H1 (cell line): ENCODE data around the gene DUSP7.

Experiments
- BCL11A ChIP-seq, 2 experiments: IDR thresholded peaks; one replicate each; pipeline ENCODE4 v1.6.1; 2011; ENCODE audit warnings: low read depth in 2 of 2, low read length in 2 of 2, mild to moderate bottlenecking in 2 of 2
- EZH2 ChIP-seq: fragments of 200-600 bp; sonication (generic); IDR thresholded peaks from 2 replicates; pipeline ENCODE4 v1.7.1; 2012; ENCODE audit warnings: low read depth, mild to moderate bottlenecking, moderate library complexity, low read length, inconsistent platforms; ENCODE audit not compliant: severe bottlenecking
- RBBP5 ChIP-seq: IDR thresholded peaks from 2 replicates; pipeline ENCODE4 v1.7.1; 2012; ENCODE audit warnings: low read depth, mild to moderate bottlenecking, inconsistent platforms, low read length, moderate library complexity, borderline replicate concordance
- TBP ChIP-seq: IDR thresholded peaks from 2 replicates; pipeline ENCODE4 v1.6.1; 2011; ENCODE audit warnings: low read depth, low read length, improper control_type of control experiment

DNA sequence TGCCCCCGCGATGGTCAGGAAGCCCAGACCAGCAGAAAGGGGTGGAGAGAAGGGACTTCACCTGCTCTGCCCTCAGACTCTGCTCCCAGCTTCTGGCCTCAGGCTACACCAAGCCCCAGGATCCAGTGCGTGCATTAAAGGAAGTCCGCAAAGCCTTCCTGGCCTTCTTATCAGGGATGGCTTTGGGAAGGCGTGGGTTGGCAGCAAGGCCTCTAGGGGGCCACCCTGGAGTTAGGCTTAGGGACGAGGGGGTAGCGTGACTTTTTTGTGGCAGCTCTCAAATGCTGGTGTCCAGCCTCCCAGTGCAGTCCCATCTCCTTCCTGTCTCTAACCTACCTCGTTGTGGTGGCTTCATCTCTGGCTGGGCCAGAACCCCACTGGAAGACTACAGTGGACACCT, 41.8 kb downstream of the DUSP7 start:
- TF ChIP-seq EZH2 (no peak), TBP (no peak), BCL11A (IDR thresholded peaks at IDR 0.05; ENCODE audit: low read depth in 2 of 2, low read length in 2 of 2) (no peak), RBBP5 (no peak)
